GM23248 (cell line): Measurements from ENCODE around the gene SRSF7.

Experiments used
- EZH2 ChIP-seq: fragments of 200-600 bp; sonication (generic); IDR thresholded peaks from 2 replicates; pipeline ENCODE4 v1.6.1; 2018; ENCODE audit warnings: antibody characterized with exemption, mild to moderate bottlenecking; ENCODE audit not compliant: insufficient read depth, poor library complexity, severe bottlenecking
- EZH2phosphoT487 ChIP-seq: fragments of 200-600 bp; sonication (generic); IDR thresholded peaks from 2 replicates; pipeline ENCODE4 v1.6.1; 2018; ENCODE audit warnings: antibody characterized with exemption, moderate library complexity, mild to moderate bottlenecking, low read depth; ENCODE audit not compliant: insufficient read depth

- TF ChIP-seq EZH2 (no peak), EZH2phosphoT487 (no peak)
Measured at GRCh38 chr2:38743672-38744398, 7.3 kb downstream of the SRSF7 start.
